HL-60 (cell line): Measurements from ENCODE around the gene DCHS2.

Experiments used
- DNase-seq, 2 experiments: peaks; one replicate each; pipeline ENCODE4 v3.0.0-alpha.2; 2010 to 2020; ENCODE audit warnings: low read depth in 1 of 2, low spot score in 1 of 2
- H3K27ac ChIP-seq: fragments of 250-450 bp; sonication (Bioruptor Pico); replicated peaks from 2 replicates; pipeline ENCODE4 v1.5.1; 2020; ENCODE audit warnings: mild to moderate bottlenecking, moderate library complexity
- H3K27me3 ChIP-seq: fragments of 250-450 bp; sonication (Bioruptor Pico); 2 replicates; pipeline ENCODE4 v1.5.1; 2021; ENCODE audit warnings: mild to moderate bottlenecking, moderate library complexity; ENCODE audit not compliant: insufficient read depth, poor library complexity, severe bottlenecking
- H3K4me3 ChIP-seq: replicated peaks from 2 replicates; pipeline ENCODE4 v1.5.1; 2011; ENCODE audit warnings: mild to moderate bottlenecking, control low read depth, low read length; ENCODE audit not compliant: insufficient read depth
- CTCF ChIP-seq: IDR thresholded peaks from one replicate; pipeline ENCODE4 v1.5.1; 2011; ENCODE audit warnings: low read length, control low read depth, inconsistent platforms; ENCODE audit not compliant: insufficient read depth
- GABPA ChIP-seq: IDR thresholded peaks from 2 replicates; pipeline ENCODE4 v1.6.1; 2012; ENCODE audit warnings: low read depth
- POLR2AphosphoS5 ChIP-seq: IDR thresholded peaks from 2 replicates; pipeline ENCODE4 v1.6.1; 2012; ENCODE audit warnings: low read depth
- REST ChIP-seq: IDR thresholded peaks from 2 replicates; pipeline ENCODE4 v1.6.1; 2012; ENCODE audit warnings: low read depth; ENCODE audit not compliant: insufficient replicate concordance
- SPI1 ChIP-seq: IDR thresholded peaks from 2 replicates; pipeline ENCODE4 v1.6.1; 2012; ENCODE audit warnings: low read depth, mild to moderate bottlenecking, borderline replicate concordance

DCHS2 gene

GRCh38 chr4:154254999-154255398, 236.6 kb downstream of the DCHS2 start:
- no peak for TF ChIP-seq SPI1
- no peak for TF ChIP-seq POLR2AphosphoS5
- TF ChIP-seq CTCF: no peak
- no peak for TF ChIP-seq REST
- no peak for TF ChIP-seq GABPA
- H3K4me3 ChIP-seq: no peak overlapping the region
- DNase-seq: no peak
- no peaks in the 10 kb centered on the region for H3K27me3 ChIP-seq
- no peak overlapping the region for H3K27ac ChIP-seq

- DNase-seq: no peak
- Histone ChIP-seq H3K27ac (no peak overlapping the region), H3K4me3 (no peak overlapping the region), H3K27me3 (no peaks in the 10 kb centered on the region)
- TF ChIP-seq CTCF (no peak), GABPA (no peak), SPI1 (no peak), POLR2AphosphoS5 (no peak), REST (no peak)
Observed at GRCh38 chr4:154234576-154234975, 257.0 kb downstream of the DCHS2 start.

GRCh38 chr4:154231806-154232478, 259.7 kb downstream of the DCHS2 start:
- Histone ChIP-seq H3K4me3 (no peak overlapping the region), H3K27ac (no peak overlapping the region), H3K27me3 (no peaks in the 10 kb centered on the region)
- TF ChIP-seq GABPA (no peak), SPI1 (no peak), POLR2AphosphoS5 (no peak), REST (no peak), CTCF (no peak)
- no peak for DNase-seq
